Iris pigment epithelial cell (primary cell): ENCODE results near the gene MOCS1.
"Not testable (repeated sequence)": the region's sequence is repeated elsewhere in the genome, so short reads cannot be mapped to it uniquely, and the experiment has no call there.

Experiments used
- DNase-seq: peaks from one replicate; pipeline ENCODE4 v3.0.0-alpha.2; 2011; ENCODE audit warnings: low read depth

The MOCS1 gene

GRCh38 chr6:39934131-39934757, at the start of gene MOCS1:
MOCS1 (minus strand) TSS chr6:39934462; CDS start chr6:39934417, 45 bp downstream.
- DNase-seq, result peak; percentile 61

- no peak for DNase-seq
Observed at GRCh38 chr6:39984051-39984450, 49.8 kb upstream of the MOCS1 start.

GRCh38 chr6:39983193-39983592, 48.9 kb upstream of the MOCS1 start:
- DNase-seq, result no peak

- no peak for DNase-seq
Observed at GRCh38 chr6:39982720-39983119, 48.5 kb upstream of the MOCS1 start.

GRCh38 chr6:39980839-39981580, 46.7 kb upstream of the MOCS1 start:
- DNase-seq, result peak; percentile 58

- DNase-seq, result no peak
Observed at GRCh38 chr6:39979461-39980328, 45.4 kb upstream of the MOCS1 start.

GRCh38 chr6:39978240-39978639, 44.0 kb upstream of the MOCS1 start:
- no peak for DNase-seq

- no peak for DNase-seq
Observed at GRCh38 chr6:39973661-39974060, 39.4 kb upstream of the MOCS1 start.

GRCh38 chr6:39972717-39973116, 38.5 kb upstream of the MOCS1 start:
- not testable (repeated sequence) for DNase-seq

GRCh38 chr6:39971131-39971530, 36.9 kb upstream of the MOCS1 start:
- DNase-seq, result not testable (repeated sequence)

- DNase-seq, result no peak
Observed at GRCh38 chr6:39965751-39966150, 31.5 kb upstream of the MOCS1 start.

GRCh38 chr6:39964530-39964929, 30.3 kb upstream of the MOCS1 start:
- DNase-seq, result no peak

- DNase-seq, result no peak
Observed at GRCh38 chr6:39964094-39964493, 29.8 kb upstream of the MOCS1 start.

GRCh38 chr6:39962831-39963230, 28.6 kb upstream of the MOCS1 start:
- DNase-seq, result peak; percentile 68

GRCh38 chr6:39961178-39961577, 26.9 kb upstream of the MOCS1 start:
- peak; percentile 63 for DNase-seq

GRCh38 chr6:39958947-39959346, 24.7 kb upstream of the MOCS1 start:
- no peak for DNase-seq

- peak; percentile 73 for DNase-seq
Observed at GRCh38 chr6:39956936-39957335, 22.7 kb upstream of the MOCS1 start.

- DNase-seq, result no peak
Observed at GRCh38 chr6:39953076-39953618, 18.9 kb upstream of the MOCS1 start.

GRCh38 chr6:39952167-39952566, 17.9 kb upstream of the MOCS1 start:
- DNase-seq, result peak; percentile 18

- no peak for DNase-seq
Observed at GRCh38 chr6:39951716-39952115, 17.5 kb upstream of the MOCS1 start.

- no peak for DNase-seq
Observed at GRCh38 chr6:39951191-39951590, 16.9 kb upstream of the MOCS1 start.

GRCh38 chr6:39950125-39950720, 16.0 kb upstream of the MOCS1 start:
- no peak for DNase-seq
